SHP77 (cell line): ENCODE measurements around the gene AOPEP.
A peak's percentile ranks its signal among the peaks of the same experiment; 100 is the strongest.

ENCODE experiments used
- DNase-seq, 2 experiments: peaks; one replicate each; lab custom pipeline; 2025; lab: John Stamatoyannopoulos, UW

Gene AOPEP

DNA sequence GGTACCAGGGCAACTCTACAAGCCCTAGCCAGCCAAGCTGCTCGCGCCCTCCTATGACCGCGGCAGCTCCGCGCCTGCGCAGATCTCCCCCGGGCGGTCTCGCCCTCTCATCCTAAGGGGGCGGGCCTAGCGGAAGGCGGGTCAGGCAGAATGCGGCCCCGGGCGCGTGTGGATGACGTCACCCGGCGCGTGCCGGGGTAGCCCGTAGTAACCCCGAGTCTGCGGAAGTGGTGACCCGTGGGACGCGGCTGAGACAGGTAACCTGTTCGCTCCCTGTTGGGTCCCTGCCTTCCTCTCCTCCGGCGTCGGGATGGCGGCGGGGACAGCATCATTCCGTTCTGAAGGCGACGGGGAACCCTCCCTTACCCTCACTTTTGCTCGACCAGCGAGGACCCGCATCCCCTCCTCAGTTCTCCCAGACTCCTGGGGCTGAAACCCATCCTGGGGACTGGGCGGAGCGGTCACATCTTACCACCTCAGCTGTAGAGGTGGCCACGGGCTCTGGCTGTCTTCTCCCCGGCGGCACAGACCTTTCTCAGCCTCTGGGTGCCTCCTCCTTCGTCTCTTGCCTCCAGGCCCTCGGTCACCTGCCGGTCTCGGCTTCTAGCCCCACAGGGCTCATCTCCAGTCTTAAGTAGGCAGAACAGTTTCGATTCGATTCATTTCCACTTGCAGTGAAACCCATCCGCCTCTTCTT, at the start of gene AOPEP:
Gene AOPEP (plus strand): TSS at position 205 of the 697 bp plus-strand sequence. CDS start 33,085 bp downstream, outside the sequence.
- DNase-seq, result peak; percentile 90 to 95

GRCh38 chr9:94677929-94678328, 48.6 kb upstream of the AOPEP start:
- DNase-seq, result no peak

DNA sequence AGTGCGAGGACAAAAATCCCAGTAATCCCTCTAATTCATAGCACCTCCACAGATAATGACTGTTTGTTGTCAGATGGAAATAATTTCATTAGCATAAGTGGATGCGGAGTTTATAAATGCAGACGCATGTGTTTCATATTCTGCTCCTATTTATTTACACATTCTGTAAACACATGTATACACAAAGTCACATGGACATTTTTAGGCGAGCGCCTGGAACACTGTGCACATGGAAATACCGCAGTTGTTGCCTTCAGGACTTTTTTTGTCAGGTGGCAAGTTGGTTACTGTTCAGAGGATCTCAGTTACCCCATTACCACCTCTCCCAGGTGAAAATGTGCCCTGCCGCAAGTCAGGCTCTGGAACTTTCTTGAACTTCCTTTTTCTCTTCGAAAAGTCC, 46.9 kb upstream of the AOPEP start:
- DNase-seq, result no peak

GRCh38 chr9:94680020-94680419, 46.5 kb upstream of the AOPEP start:
- DNase-seq, result no peak

DNA sequence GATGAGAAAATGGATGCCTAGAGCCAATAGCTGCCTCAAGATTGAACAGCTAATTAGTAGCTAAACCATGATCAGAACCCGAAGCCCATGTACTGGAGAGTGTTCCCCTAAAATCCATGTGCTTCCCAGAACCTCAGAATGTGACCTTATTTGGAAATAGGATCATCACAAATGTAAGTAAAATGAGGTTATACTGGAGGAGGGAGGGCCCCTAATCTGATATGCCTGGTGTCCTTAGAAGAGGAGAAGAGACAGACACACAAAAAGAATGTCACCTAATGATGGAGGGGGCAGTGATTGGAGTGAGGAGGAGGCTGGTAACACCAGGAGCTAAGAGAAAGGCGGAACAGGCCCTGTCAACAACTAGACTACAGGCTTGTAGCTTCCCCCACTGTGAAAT, 45.9 kb upstream of the AOPEP start:
- no peak for DNase-seq

- DNase-seq, result peak; percentile 78 to 83
These were observed 45.0 kb upstream of the AOPEP start for GRCh38 chr9:94681508-94681907.

DNA sequence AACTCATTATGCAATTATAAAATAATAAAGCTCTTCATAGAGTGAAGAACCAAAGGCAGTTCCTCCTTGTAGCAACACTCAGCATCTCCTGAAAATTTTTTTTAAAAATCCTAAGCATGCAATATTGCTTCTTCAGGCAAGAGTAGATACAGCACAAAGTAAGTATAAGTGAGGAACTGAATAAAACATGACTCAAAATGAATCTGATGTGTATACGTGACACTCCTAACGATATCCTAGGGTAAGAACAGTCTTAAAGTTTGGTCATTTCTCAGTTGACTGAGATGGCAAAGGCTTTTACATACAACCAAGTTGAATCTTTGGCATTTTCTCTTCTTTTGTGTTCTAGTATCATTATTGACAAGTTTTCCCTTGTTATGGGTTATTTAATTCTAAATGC, 41.1 kb upstream of the AOPEP start:
- DNase-seq, result no peak

DNA sequence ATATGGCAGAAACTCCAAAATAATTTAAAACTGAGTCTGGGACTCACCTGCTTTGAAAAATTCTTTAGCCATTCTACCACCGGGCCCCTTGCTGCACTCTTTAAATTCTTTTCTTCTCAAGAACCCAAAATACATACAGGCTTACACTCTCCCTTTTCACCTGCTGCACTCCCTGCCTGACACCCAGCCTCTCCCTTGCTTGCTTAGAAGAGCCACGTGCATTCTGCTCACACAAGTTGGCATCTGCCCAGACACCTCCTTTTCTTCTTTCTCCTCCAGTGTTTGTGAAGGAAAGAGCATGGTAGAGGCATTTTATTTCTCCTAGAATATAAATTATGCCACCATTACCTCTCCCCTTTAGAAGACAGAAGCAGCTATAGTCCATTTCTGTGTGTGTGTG, 39.0 kb upstream of the AOPEP start:
- DNase-seq, result no peak

DNA sequence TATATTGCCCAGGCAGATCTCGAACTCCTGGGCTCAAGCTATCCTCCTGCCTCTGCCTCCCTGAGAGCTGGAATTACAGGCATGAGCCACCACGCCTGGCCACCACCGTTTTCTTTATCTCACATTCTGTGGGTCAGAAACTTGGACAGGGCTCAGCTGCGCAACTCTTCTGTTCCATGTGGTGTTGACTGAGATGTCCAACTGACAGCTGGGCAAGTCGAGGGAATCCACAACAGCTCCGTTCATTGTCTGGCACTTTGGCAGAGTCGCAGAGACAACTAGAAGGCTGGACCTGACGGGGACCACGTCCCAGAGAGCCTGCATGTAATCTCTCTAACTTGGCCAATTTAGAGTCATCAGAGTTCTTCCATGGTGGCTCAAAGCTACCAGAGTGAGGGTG, 36.2 kb upstream of the AOPEP start:
- DNase-seq, result no peak

- DNase-seq, result no peak
These were observed 33.9 kb upstream of the AOPEP start for GRCh38 chr9:94692601-94693000.

DNA sequence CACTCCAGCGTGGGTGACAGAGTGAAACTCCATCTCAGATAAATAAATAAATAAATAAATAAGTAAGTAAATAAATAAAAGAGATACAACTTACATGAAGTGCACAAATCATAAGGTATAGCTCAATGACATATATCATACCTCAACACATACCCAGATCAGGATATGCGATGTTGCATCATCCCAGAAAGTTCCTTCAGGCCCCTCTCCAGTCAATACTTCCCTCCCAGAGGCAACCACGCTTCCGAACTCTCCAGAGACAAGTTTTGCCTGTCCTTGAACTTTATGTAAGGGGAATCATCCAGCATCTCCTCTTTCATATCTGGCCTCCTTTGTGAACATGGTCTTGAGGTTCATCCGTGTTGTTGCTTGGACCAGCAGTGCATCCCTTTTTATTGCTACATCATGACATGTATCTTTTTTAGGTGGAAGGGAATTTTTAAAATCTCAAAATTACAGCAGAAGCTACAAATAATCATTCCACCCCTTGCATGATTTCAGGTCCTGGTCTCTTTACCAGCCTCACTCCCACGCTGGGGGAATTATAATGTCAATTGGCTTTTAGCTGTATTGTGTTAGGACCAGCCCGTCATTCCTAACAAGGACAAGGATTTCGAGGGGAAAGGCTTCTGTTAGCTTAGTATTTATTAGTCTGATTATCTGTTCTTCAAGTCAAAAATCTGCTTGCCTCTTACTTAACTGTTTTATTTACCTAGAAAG, 32.9 kb upstream of the AOPEP start:
- DNase-seq, result no peak

DNA sequence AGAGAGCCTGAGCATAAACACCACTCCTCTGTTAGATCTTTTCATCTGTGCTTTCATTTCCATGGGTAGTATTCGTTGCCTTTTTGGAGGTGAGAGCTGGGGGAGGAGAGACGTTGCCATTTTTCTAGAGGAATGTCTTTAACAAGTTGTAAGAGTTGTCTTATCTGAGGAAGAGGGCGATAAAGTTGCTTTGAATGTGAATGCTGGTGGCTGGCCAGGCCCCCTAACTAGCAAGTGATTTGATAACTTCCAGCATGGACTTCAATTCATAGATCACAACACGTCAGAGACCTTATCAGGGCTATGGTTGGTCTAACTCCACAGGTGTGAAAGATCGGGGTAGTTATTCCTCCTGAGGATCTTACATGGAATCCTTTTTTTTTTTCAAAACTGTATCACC, 30.0 kb upstream of the AOPEP start:
- DNase-seq, result no peak

- no peak for DNase-seq
These were observed 28.4 kb upstream of the AOPEP start for GRCh38 chr9:94697972-94698581.

DNA sequence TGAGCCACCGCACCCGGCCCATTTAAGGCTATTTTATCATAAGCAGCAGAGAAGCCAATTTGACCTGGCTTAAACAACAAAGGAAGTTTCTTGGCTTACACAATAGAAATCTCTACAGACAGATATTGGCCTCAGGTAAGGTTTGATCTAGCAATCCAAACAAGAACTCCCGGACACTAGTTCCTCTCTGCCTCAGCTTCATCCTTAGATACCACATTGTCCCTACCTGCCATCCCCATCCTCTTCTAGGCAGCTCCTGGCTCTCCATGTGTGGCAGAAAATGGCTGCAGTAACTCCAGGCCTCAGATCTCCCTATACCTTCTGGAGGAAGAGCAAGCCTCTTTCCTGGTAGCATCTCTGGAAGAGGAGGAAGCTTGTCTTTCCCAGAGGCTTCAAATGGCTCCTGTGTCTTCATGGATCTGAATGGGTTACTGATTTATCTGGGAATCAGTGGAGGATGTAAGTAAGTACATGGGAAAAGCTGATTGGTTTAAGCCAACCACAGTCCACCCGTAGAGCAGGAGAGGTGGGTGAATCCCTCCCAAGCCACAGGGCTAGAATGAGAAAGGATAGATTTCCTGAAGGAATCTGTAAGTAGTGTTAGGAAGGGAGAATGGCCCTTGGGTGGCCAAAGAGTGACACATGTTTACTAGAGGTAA, 26.7 kb upstream of the AOPEP start:
- no peak for DNase-seq

- DNase-seq, result no peak
These were observed 26.1 kb upstream of the AOPEP start for GRCh38 chr9:94700445-94700844.

- no peak for DNase-seq
These were observed 22.9 kb upstream of the AOPEP start for GRCh38 chr9:94703488-94704140.

- no peak for DNase-seq
These were observed 21.3 kb upstream of the AOPEP start for GRCh38 chr9:94705162-94705702.

- DNase-seq, result no peak
These were observed 19.6 kb upstream of the AOPEP start for GRCh38 chr9:94706922-94707321.

DNA sequence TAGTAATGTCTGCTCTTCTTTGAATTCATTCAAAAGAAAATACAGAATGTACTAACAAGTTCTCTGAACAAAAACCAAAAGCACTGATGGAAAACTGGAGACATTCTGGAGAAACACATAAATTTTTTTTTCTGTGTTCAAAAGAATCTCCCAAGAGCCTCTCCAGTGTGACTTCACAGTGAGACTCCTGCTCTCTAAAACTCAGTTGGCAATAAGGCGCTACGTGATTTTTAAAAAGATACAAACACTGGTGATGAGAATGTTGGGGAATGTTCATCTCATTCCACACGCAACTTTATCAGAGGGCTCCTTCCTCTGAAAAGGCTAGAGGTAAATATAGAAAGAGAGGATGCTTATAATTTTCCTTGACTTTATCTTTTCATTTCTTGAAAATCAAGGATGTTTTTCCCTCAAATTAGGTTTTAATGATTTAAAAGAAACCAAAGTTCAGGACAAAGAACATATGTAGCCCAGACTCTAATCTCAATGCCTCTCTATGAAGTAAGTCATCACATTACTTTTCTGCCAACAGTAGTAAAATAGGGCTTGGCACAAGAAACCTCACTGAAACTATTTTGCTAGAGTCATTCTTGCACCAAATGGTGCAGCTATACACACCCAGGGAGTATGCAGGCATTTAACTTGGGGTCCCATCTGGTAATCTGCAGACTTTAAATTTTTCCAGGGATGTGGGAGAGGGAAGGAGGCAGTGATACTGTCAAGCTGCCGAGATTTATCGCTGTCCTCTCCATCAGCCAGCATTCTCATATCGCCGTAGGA, 12.9 kb upstream of the AOPEP start:
- DNase-seq, result no peak

GRCh38 chr9:94714494-94714893, 12.0 kb upstream of the AOPEP start:
- no peak for DNase-seq

GRCh38 chr9:94717761-94718160, 8.7 kb upstream of the AOPEP start:
- DNase-seq, result no peak
